ENCODE results near the gene SAMD8. TPM values are rescaled to one million over a fixed set of nuclear protein-coding genes. Genes with fewer than 3 reads are reported as not detected.

Gene SAMD8
- total RNA-seq, 1 donor from 2014 or later: 42.7 TPM

GRCh38 chr10:75086278-75086934 is 25.1 kb upstream of the SAMD8 start:
- H3K4me3 ChIP-seq: no peak overlapping the region
- no peaks in the 10 kb centered on the region for H3K36me3 ChIP-seq
- intact Hi-C loops (cut with DNase I): no loop called here
- no peak for DNase-seq (ENCODE audit: extremely low spot score in 2 of 2)
- TF ChIP-seq CTCF (IDR thresholded peaks at IDR 0.05) (no peak), POLR2AphosphoS5 (IDR thresholded peaks at IDR 0.05; ENCODE audit: insufficient read depth in 1 of 2, low read depth in 1 of 2) (no peak), POLR2A (IDR thresholded peaks at IDR 0.05) (no peak)
- H3K27me3 ChIP-seq: no peaks in the 10 kb centered on the region
- no peak overlapping the region for H3K27ac ChIP-seq
- H3K4me1 ChIP-seq: no peaks in the 10 kb centered on the region
- no peaks in the 10 kb centered on the region for H3K9me3 ChIP-seq

GRCh38 chr10:75088640-75089039 is 22.8 kb upstream of the SAMD8 start:
- intact Hi-C loops (cut with DNase I): no loop called here
- TF ChIP-seq POLR2AphosphoS5 (IDR thresholded peaks at IDR 0.05; ENCODE audit: insufficient read depth in 1 of 2, low read depth in 1 of 2): no peak
- TF ChIP-seq CTCF (IDR thresholded peaks at IDR 0.05): no peak
- no peak for TF ChIP-seq POLR2A (IDR thresholded peaks at IDR 0.05)
- Histone ChIP-seq H3K4me3 (no peak overlapping the region), H3K27me3 (no peaks in the 10 kb centered on the region), H3K4me1 (no peaks in the 10 kb centered on the region), H3K27ac (no peak overlapping the region), H3K36me3 (no peaks in the 10 kb centered on the region), H3K9me3 (no peaks in the 10 kb centered on the region)
- no peak for DNase-seq (ENCODE audit: extremely low spot score in 2 of 2)

GRCh38 chr10:75089634-75090033 is 21.8 kb upstream of the SAMD8 start:
- H3K27me3 ChIP-seq: no peaks in the 10 kb centered on the region
- H3K36me3 ChIP-seq: no peaks in the 10 kb centered on the region
- intact Hi-C loops (cut with DNase I): no loop called here
- no peak overlapping the region for H3K4me3 ChIP-seq
- DNase-seq (ENCODE audit: extremely low spot score in 2 of 2): no peak
- TF ChIP-seq POLR2AphosphoS5 (IDR thresholded peaks at IDR 0.05; ENCODE audit: insufficient read depth in 1 of 2, low read depth in 1 of 2): no peak
- no peak for TF ChIP-seq POLR2A (IDR thresholded peaks at IDR 0.05)
- TF ChIP-seq CTCF (IDR thresholded peaks at IDR 0.05): no peak
- H3K27ac ChIP-seq: no peak overlapping the region
- no peaks in the 10 kb centered on the region for H3K9me3 ChIP-seq
- H3K4me1 ChIP-seq: no peaks in the 10 kb centered on the region

GRCh38 chr10:75091146-75091545 is 20.3 kb upstream of the SAMD8 start:
- H3K4me3 ChIP-seq: no peak overlapping the region
- H3K36me3 ChIP-seq: no peaks in the 10 kb centered on the region
- no peak overlapping the region for H3K27ac ChIP-seq
- intact Hi-C loops (cut with DNase I): no loop called here
- H3K27me3 ChIP-seq: no peaks in the 10 kb centered on the region
- no peaks in the 10 kb centered on the region for H3K4me1 ChIP-seq
- no peak for DNase-seq (ENCODE audit: extremely low spot score in 2 of 2)
- H3K9me3 ChIP-seq: no peaks in the 10 kb centered on the region
- TF ChIP-seq POLR2A (IDR thresholded peaks at IDR 0.05) (no peak), POLR2AphosphoS5 (IDR thresholded peaks at IDR 0.05; ENCODE audit: insufficient read depth in 1 of 2, low read depth in 1 of 2) (no peak), CTCF (IDR thresholded peaks at IDR 0.05) (no peak)

GRCh38 chr10:75094465-75094864 is 17.0 kb upstream of the SAMD8 start:
- DNase-seq (ENCODE audit: extremely low spot score in 2 of 2): no peak
- H3K4me1 ChIP-seq: peaks cover 3% of the 10 kb centered on the region
- H3K36me3 ChIP-seq: no peaks in the 10 kb centered on the region
- no peak overlapping the region for H3K4me3 ChIP-seq
- H3K27ac ChIP-seq: no peak overlapping the region
- H3K27me3 ChIP-seq: no peaks in the 10 kb centered on the region
- H3K9me3 ChIP-seq: no peaks in the 10 kb centered on the region
- intact Hi-C loops (cut with DNase I): no loop called here
- TF ChIP-seq POLR2AphosphoS5 (IDR thresholded peaks at IDR 0.05; ENCODE audit: insufficient read depth in 1 of 2, low read depth in 1 of 2) (no peak), POLR2A (IDR thresholded peaks at IDR 0.05) (no peak), CTCF (IDR thresholded peaks at IDR 0.05) (no peak)

Measured in vagina (tissue), 2 donors.